ENCODE measurements around the gene ADCY4.

Gene ADCY4

DNA sequence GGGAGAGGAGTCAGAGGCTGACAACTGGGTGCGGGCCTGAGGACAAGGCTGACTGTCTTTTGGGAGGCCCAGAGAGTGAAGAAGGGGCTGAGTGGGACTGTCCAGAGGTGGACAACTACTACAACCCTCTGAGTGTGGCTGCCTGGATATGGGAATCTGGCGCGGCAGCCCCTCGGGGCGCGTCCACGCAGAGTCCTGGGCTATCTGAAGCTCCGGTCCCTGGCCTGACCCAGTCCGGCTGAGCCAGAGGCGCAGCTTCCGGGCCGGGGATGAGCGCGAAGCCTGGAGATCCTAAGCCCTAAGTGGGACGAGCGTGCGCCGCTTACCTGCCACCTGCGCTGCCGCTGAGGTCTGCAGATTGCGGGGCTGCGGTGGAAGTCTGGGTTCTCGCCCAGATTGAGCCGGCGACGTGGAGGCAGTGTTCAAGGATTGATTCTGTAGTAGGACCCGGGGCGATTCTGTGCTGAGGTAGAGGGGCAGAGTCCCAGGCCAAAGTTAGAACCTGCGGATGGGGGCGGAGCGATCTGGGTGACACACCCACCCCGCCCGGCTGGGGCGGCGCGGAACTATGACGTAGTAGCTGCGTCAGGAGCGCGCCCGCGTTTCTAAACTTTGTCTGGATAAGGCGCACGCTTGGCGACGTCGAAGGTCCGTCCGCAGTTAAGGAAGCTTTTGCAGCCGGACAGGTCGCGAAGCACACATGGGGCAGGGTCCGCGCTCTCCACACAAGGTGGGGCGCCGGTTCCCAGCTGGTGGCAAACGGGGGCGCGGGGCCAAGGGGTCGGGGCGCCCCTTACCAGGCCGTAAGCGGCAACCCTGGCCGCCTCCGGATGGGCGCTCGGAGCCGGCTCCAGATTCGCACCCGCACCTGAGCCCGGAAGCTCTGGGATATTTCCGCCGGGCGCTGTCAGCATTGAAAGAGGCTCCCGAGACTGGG is 35.3 kb downstream of the ADCY4 start, which contains the start of the genes DHRS1 and NOP9:
Gene DHRS1, minus strand, starts transcription at position 526 of the 937 bp plus-strand sequence. CDS start 674 bp downstream, outside the sequence.
Gene NOP9, plus strand, starts transcription at position 596 of the 937 bp plus-strand sequence. Its CDS starts 105 bp downstream, at position 701.
- FAIRE-seq (no peak), DNase-seq (ENCODE audit: low spot score) (peak; percentile 92)

DNA sequence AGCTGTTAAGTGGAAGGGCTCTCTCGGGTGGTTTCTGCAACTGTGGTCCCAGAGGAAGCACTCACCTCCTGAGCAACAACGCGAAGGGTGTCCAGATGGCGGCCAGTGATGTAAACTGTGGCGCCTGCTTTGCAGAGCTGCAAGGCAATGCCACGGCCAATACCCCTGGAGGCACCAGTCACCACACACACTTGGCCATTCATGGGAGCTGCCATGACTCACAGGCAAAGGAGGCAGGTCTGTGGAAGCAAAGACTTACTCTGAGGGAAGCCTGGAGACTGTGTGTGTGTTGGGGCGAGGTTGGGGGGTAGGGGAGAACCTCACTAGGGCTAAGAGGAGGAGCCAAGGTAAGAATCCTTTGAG is 36.0 kb downstream of the ADCY4 start:
- peak; percentile 65 for DNase-seq (ENCODE audit: low spot score)
- no peak for FAIRE-seq

DNA sequence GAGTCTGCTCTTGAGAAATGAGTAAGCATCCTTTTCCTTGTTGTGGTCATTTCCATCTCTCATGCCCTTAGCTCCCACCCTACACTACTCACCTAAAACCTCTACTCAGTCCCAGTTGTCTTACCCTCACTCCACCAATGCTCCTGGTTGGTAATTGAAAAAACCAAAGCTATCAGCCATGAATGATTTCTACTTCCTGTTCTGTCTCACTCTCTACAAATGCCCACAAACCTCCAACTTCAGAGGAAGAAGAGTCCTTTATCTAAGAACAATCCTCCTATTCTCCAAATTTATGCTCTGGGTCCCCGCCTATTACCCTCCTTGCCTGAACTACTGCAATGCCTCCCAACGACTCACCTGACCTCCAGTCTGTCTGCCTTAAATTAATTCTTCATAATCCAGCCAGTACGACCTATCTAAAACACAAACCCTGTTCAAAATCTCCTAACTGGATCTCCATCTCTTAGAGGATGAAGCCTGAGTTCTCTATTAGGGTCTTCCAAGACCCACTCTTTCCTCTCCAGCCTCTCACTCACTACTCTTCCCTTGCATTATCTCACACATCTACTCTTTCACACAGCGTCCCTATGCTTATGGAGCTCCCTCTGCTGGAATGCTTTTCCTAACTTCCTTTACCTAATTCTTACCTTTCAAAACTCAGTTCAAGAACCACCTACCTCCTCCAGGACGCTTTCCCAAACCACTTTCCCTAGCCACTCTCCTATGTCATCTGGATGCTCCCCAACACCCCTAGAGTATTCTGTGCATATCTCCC is 37.5 kb downstream of the ADCY4 start:
- FAIRE-seq (no peak), DNase-seq (ENCODE audit: low spot score) (peak; percentile 32)

DNA sequence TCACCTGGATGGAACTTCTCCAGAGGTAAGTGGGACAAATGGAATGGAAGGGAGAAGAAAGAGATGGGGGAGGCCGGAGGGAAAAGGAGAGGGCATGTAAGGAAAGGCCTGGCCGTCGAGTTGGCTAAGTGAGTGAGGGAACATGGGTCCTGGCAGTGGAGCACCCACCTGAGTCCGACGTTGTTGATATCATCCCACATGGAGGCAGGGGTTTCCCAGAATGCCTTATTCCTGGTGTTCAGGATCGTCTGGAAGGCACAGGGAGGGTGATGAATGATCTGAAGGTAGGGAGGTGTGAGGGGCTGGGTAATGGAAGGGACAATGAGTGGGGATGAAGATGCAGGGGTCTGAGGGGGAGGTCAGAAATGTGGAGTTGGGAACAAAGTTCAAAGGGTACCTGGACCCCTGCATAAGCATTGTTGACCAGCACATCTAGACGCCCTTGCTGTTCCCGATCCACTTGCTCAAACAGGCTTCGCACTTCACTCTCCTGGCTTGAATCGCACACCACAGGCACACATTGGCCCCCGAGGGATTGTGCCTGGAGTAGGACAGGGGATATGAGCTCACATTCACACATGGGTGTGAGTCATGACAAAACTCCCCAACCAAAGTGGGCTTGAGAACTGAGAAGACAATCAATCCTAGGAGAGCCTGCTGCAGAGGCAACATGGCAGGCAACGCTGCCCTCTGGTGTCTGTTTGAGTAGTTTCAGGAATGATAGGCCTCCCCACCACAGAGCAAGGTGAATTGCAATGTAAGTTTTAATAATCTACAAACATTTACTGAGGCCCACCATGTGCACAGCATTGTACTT is 38.3 kb downstream of the ADCY4 start:
- FAIRE-seq, result no peak
- peak; percentile 75 for DNase-seq (ENCODE audit: low spot score)

DNA sequence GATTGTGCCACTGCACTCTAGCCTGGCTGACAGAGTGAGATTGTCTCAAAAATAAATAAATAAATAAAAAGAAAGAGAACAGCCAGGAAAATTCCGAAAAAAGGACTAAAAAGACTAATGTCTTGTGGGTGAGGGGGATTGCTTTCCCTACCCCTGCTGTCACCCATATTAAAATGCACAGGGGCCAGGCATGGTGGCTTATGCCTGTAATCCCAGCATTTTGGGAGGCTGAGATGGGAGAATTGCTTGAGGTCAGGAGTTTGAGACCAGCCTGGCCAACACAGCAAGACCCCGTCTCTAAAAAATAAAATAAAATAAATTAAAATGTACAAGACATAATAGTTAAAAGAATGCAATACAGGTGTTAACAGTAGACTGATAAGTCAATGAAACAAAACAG is 41.3 kb downstream of the ADCY4 start:
- no peak for FAIRE-seq
- DNase-seq (ENCODE audit: low spot score), result no peak

DNA sequence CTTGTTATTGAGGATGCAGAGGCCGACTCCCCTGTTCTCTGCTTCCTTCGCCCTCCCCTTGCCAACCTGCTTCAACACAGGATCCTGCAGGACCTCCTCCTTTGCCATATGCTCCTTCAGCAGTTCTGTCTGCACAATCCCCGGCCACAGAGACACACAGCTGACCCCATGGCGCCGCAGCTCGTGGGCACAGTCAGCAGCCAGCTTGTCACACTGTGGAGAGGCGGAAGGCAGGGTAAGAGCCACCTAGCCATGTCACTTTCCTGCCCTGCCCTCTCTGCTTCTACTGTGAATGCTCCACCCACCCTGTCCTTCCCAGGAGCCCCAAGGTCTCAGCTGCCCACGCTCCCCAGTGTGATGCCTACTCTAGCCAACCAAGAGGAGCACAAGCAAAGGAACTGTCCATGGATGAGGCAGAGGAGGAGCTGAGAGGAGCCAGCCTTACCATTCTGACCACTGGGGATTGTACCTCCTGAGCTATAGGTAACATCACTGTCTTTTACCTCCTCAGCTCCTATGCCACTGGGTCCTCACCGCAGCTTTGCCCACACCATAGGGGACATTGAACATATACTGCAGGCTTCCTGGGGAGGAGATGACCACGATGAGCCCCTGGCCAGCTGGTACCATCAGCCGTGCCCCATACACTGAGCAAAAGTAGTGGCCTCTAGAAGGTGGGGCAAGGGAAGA is 42.6 kb downstream of the ADCY4 start:
- DNase-seq (ENCODE audit: low spot score), result no peak
- no peak for FAIRE-seq

DNA sequence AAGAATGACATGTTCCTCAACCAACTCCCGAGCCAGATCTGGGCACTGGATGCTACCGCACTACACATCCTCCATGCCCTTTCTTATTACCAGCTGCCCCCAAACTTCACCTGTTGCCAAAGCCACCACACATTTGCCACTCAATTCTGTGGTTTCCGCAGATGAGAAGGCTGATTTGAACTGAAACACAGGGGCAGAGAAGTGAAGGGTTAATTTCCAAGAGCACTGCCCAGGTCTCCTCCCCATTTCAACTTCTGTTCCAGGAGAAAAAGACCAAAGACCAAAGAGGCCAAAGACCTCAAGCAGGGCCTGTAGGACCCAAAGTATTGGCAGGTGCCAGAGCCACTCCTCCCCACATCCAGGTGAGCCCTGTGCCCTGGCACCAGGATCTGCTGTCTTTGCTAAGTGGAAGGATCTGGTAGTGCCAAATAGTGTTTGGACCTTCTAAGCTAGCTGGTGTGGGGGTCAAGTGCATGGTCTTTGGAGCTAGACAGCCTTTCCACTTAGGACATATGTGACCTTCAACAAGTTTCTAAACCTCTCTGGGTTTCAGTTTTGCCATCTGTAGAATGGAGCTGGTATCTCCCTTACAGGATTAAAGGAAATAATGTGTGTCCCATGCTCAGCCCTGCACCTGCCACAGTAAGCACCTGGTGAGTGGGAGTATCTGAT is 43.3 kb downstream of the ADCY4 start:
- no peak for FAIRE-seq
- DNase-seq (ENCODE audit: low spot score), result no peak

DNA sequence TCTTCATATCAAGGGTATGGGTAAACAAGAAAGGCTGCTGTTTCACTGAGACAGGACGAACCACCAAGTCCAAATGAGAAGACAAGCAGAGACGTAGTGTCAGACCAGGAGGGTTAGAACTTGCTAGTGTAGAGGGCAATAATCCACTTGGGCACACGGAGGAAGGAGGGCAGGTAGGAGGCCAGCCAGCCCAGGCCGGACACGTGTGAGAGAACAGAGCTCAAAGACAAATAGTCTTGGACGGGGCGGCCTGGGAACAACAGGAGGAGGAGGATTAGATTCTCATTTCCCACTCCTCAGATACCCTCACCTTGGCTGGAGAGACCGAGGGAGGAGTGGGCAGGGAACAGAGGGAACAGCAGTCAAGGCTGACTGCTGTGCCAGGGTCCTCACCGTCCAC is 44.1 kb downstream of the ADCY4 start:
- FAIRE-seq (no peak), DNase-seq (ENCODE audit: low spot score) (no peak)

DNA sequence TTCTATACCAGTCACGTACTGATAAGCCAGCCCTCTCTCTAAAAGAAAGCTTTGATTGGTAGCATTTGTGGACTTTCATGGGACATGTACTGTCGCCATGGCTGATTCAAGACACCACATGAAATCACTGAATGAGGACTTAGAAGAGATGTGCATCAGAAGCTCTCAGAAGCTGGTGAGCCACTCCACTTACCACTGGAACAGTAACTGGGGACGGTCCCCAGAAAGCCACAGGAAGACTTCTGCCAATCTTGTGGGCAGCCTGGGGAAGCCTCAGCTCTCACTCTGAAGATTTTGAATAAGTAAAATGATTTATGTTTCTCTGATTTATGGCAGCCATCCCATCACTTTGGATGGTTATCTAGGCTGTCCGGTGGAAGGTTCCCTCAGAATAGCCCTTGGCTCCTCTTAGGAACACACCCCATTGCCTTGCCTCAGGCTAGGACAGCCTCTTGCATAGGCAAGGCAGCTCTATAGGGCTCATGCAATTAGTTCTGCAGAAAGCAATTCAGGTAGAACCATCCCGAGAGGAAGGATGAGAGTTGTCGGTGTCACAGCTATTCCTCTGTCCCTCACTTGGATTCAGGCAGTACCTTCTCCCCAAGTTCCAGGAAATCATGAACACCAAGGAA is 45.1 kb downstream of the ADCY4 start:
- FAIRE-seq (no peak), DNase-seq (ENCODE audit: low spot score) (no peak)

DNA sequence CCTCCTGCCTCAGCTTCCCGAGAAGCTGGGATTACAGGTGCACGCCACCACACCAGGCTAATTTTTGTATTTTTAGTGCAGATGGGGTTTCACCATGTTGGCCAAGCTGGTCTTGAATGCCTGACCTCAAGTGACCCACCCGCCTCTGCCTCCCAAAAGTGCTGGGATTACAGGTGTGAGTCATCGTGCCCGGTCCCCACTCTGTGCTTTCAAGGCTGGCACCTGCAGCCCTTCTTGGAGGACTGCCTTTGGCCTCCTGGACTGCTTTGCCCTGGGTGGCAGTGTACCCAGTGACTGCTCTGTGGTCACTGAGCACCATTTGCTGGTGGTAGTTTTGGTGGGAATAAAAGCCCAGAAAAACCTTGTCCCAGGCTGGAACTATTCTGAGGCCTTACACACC is 47.9 kb downstream of the ADCY4 start:
- FAIRE-seq (no peak), DNase-seq (ENCODE audit: low spot score) (no peak)

DNA sequence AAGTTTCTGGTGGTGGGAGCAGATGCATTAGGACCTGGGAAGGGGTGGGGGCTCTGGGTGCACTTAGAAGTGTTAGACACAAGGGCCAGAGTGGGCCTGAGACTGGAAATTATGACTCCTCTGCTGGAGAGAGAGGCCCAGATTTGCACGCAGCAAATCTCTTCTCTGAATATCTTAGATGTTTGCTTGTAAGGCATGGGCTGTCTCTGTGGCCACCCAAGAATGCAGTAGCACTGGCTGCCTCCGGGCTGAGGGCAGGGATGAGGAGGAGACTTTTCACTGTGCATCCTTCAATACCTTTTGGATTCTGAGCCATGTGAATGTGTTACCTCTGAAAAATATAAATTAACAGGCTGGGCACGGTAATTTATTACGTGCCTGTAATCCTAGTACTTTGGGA is 49.5 kb downstream of the ADCY4 start:
- FAIRE-seq (no peak), DNase-seq (ENCODE audit: low spot score) (no peak)

DNA sequence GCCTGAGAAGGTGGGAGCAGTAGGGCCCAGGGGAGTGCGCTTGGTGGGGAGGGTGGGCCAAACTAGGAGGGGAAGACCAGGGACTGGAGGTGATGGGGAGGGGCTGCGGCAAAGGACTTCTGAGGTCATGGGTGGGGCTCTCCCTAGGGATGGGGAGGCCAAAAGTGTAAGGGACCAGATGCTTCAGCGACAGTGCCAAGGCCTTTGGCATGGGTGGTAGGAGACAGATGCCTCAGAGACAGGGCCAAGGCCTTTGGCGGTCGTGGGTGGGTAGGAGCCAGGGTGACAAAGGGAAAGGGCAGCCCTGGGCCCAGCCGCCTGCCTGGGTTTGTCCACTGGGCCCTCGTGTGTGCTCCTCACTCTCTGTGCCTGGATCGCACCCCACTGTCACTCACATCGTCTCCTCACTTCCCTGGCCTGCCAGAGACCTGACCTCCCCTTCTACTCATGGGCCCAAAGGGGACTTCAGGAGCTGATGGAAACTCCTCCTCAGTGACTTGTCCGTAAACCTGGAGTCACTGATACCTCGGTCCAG is 50.3 kb downstream of the ADCY4 start:
- no peak for DNase-seq (ENCODE audit: low spot score)
- no peak for FAIRE-seq

DNA sequence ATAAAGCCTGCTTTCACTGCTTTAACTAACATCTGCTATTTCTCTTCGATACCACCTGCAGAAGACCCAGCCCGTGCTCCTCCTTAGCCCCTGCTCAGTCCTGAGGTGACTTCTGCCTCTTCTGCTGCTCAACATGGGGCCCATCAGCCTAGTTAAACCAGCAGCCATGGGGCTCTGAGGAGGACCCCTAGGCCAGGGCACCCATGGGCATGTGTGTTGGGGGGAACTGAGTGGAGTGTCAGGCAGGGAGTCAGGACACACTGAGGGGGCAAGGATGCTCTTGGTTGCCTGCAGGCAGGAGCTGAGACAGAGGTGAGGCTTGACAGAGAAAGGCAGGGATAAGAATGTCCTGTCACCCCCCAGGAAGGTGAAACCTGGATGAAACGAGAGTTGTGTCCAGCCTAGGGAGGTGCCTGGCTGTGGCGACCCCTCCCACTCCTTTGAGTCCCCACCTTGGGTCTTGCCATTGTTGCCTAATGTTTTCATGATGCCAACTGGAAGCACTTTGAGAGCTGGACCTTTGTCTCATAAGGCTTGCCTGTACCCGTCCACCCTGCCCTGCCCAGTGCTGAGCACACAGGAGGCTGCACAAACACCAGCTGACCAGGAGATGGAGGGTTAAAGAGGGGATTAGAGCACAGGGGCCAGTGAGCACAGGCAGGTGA is 50.9 kb downstream of the ADCY4 start:
- FAIRE-seq (no peak), DNase-seq (ENCODE audit: low spot score) (no peak)

DNA sequence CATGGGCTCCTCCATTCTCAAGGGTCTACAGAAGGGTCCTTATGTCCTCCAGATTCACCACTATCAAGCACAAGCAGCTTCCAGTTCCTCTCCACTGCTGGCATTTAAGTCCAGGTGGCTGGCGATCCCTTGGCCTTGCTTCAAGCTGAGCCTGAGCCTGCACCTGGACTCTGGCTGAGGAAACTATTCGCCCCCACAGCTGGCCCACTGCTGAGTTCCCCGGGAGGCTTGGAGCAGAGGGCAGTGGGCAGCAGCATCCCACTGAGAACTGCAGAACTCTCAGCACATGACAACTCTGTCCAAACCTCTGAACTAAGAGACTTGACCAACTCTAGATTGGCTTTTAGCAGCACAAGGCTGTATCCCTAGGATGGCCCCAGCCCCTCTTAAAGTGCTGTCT is 52.1 kb downstream of the ADCY4 start:
- DNase-seq (ENCODE audit: low spot score) (no peak), FAIRE-seq (no peak)

DNA sequence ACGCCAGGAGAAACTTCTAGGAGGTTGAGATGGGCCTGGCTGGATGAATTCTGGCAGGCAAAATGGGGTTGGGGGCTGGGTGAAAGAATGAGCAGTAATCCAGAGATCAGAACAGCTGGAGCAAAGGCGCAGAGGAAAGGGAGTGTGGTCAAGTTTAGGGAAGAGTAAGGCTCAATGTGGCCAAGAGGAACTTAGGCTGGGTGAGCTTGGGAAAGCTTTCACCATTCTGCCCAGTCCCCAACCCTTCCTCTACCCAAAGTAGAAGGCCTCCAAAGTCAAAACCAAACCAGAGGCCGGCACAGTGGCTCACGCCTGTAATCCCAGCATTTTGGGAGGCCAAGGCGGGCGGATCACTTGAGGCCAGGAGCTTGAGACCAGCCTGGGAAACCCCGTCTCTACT is 53.2 kb downstream of the ADCY4 start:
- no peak for DNase-seq (ENCODE audit: low spot score)
- no peak for FAIRE-seq

DNA sequence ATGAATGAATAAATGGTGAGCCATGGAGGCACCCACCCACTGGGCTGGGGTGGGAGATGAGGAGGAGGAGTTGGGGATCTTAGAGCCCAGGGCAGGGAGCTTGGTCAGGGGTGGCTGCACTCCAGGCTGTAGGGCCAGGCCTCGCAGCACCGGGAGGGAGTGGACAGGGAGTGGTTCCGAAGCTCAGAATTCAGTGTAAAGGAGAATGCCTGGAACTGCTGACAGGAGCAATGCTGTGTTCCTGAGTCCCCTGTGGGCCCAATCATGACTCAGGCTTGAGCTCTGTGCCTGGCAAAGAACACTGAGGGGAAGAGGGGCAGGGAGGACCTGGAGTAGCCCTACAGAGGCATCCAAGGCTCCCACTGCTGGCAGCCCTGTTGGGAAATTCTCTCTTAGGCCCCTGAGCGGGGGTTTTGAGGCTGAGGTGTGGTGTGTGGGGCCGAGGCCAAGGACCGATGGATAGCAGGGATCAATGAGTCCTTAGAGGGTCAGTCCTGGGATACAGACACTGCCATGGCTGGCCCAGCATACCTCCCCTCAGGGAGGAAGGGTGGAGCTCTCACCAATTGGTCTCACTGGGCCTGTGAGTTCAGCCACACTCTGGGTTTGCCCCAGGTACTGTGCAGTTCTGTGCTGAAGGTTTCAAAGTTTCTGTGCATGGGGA is 53.9 kb downstream of the ADCY4 start:
- no peak for FAIRE-seq
- DNase-seq (ENCODE audit: low spot score), result no peak

DNA sequence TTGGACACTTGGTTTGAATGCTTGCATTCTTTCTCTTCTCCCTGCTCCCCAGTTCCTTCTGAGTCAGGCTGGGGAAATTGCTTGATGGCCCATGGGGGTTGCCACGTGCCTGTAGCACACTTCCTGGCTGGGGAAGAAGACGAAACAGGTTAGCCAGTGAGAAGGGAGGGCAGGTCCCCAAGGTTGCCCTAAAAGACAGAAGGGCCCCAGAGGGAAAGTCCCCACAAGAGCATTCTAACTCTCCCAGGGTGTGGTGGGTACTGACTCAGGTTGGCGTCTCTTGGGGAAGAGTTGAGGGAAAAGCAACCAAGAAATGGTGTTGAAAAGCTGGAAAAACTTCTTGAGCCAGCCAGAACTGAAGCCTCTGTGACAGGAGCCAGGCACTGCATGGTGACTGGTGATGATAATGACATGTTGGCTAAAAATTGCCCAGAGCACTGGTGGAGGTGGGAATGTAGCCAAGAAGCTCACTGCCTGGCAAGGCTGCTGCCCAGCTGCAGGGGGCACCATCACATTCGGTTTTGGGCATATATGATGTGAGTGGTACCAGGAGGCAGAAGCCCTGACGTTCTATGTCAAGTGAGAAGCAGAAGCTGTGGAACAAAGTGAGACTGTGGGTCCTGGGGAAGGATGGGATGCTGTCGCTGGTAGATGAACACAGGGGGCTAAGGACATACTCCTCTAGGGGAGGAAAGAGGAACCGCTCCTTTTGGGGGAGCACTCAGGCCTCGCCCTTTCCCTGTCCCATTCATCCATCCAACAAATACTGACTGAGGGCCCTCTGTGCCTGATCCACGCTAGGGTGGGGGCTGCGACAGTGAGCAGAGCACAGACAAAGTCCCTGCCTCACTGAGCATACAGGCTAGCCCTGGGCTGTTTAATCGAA is 55.3 kb downstream of the ADCY4 start:
- no peak for DNase-seq (ENCODE audit: low spot score)
- no peak for FAIRE-seq

DNA sequence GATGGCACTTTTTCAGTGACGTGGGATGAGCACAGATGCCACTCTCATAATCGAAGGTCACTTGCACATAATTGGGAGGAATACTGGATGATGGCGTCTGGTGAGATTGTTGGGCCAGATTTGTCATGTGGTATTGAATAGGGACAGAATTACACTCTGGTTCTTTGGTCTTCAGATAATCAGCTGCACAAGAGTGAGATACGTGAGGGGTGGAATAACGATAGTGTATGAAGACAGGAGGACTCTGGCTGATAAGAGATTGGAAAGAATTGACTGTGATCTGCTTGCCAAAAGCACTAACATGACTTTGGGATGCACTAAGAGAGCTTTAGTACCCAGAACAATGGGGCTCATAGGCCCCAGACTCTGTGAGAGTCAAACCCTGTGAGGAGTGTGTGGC is 56.4 kb downstream of the ADCY4 start:
- no peak for FAIRE-seq
- DNase-seq (ENCODE audit: low spot score), result no peak

All from urothelium cell line (cell line).